CD14-positive monocyte (primary cell): ENCODE measurements around the gene GMDS. TPM values are rescaled to one million over a fixed set of nuclear protein-coding genes. Genes with fewer than 3 reads are reported as not detected.

ENCODE experiments used
- DNase-seq, 3 donors: peaks; one replicate each; pipeline ENCODE4 v3.0.0-alpha.2; 2011 to 2022
- H2AFZ ChIP-seq: 2 replicates; pipeline ENCODE4 v1.6.0; 2012; ENCODE audit warnings: mild to moderate bottlenecking, low read depth, low read length, inconsistent platforms; ENCODE audit not compliant: insufficient read depth, poor library complexity, severe bottlenecking
- H3K27ac ChIP-seq, 2 donors: 1 replicate in 1 of 2; 2 replicates in 1 of 2; pipeline ENCODE4 v1.5.1; 2012 to 2013; ENCODE audit warnings: low read length in 2 of 2, control low read depth in 1 of 2, inconsistent platforms in 1 of 2, low read depth in 1 of 2, mild to moderate bottlenecking in 1 of 2
- H3K27me3 ChIP-seq, 2 donors: one replicate each; pipeline versions ENCODE4 v1.6.0 to v1.6.1; 2011 to 2013; ENCODE audit warnings: low read length in 2 of 2; ENCODE audit not compliant: control insufficient read depth in 2 of 2, insufficient read depth in 2 of 2
- H3K36me3 ChIP-seq, 2 donors: replicated peaks in 1 of 2; 1 replicate in 1 of 2; 2 replicates in 1 of 2; pipeline versions ENCODE4 v1.5.1 to v1.6.1; 2012 to 2013; ENCODE audit warnings: low read length in 2 of 2, control low read depth in 1 of 2, inconsistent platforms in 1 of 2, mild to moderate bottlenecking in 1 of 2; ENCODE audit not compliant: insufficient read depth in 2 of 2, control insufficient read depth in 1 of 2
- H3K4me1 ChIP-seq, 2 donors: 1 replicate in 1 of 2; 2 replicates in 1 of 2; pipeline versions ENCODE4 v1.5.1 to v1.6.1; 2012 to 2013; ENCODE audit warnings: low read length in 2 of 2, control low read depth in 1 of 2, inconsistent platforms in 1 of 2, mild to moderate bottlenecking in 1 of 2, moderate library complexity in 1 of 2; ENCODE audit not compliant: insufficient read depth in 2 of 2, control insufficient read depth in 1 of 2
- H3K4me2 ChIP-seq: replicated peaks from 2 replicates; pipeline ENCODE3; 2012; ENCODE audit warnings: low read length, moderate library complexity, mild to moderate bottlenecking; ENCODE audit not compliant: poor library complexity, severe bottlenecking; ENCODE audit errors: extremely low read depth
- H3K4me3 ChIP-seq, 3 experiments: fragments of 200-600 bp in 1 of 3; sonication (generic) in 1 of 3; replicated peaks in 1 of 3; 1 replicate in 2 of 3; 2 replicates in 1 of 3; pipeline ENCODE4 v1.5.1; 2011 to 2013; ENCODE audit warnings: low read length in 3 of 3, mild to moderate bottlenecking in 3 of 3, control low read depth in 2 of 3, low read depth in 2 of 3, inconsistent platforms in 1 of 3, moderate library complexity in 1 of 3
- H3K79me2 ChIP-seq: 2 replicates; pipeline ENCODE4 v1.6.0; 2012; ENCODE audit warnings: mild to moderate bottlenecking, control low read depth, inconsistent platforms, low read length, moderate library complexity; ENCODE audit not compliant: insufficient read depth
- H3K9ac ChIP-seq: 2 replicates; pipeline ENCODE4 v1.6.0; 2017; ENCODE audit warnings: low read length, mild to moderate bottlenecking; ENCODE audit not compliant: insufficient read depth, poor library complexity, severe bottlenecking
- H3K9me3 ChIP-seq, 2 donors: replicated peaks in 1 of 2; 1 replicate in 1 of 2; 2 replicates in 1 of 2; pipeline versions ENCODE4 v1.5.1 to v1.6.1; 2012 to 2013; ENCODE audit warnings: low read length in 2 of 2, control low read depth in 1 of 2; ENCODE audit not compliant: control insufficient read depth in 1 of 2, insufficient read depth in 1 of 2
- H4K20me1 ChIP-seq: 2 replicates; pipeline ENCODE4 v1.6.0; 2012; ENCODE audit warnings: mild to moderate bottlenecking, low read length, control low read depth, moderate library complexity; ENCODE audit not compliant: insufficient read depth
- H3K27ac Mint-ChIP-seq, 7 donors: one replicate each; pipeline ENCODE4 v1.8.0; 2020; ENCODE audit warnings: mild to moderate bottlenecking in 7 of 7, mixed read lengths in 7 of 7, moderate library complexity in 6 of 7, inconsistent platforms in 2 of 7
- H3K27me3 Mint-ChIP-seq, 3 donors: one replicate each; pipeline ENCODE4 v1.8.0; 2021 to 2022; ENCODE audit warnings: low read depth in 3 of 3, mild to moderate bottlenecking in 3 of 3, mixed read lengths in 3 of 3, moderate library complexity in 3 of 3, inconsistent platforms in 1 of 3
- H3K36me3 Mint-ChIP-seq, 2 donors: one replicate each; pipeline ENCODE4 v1.8.0; 2020; ENCODE audit warnings: mixed read lengths in 2 of 2, inconsistent platforms in 1 of 2, mild to moderate bottlenecking in 1 of 2
- H3K4me1 Mint-ChIP-seq: one replicate; pipeline ENCODE4 v1.8.0; 2020; ENCODE audit warnings: mild to moderate bottlenecking, mixed read lengths
- H3K4me3 Mint-ChIP-seq, 2 donors: one replicate each; pipeline ENCODE4 v1.8.0; 2020; ENCODE audit warnings: mild to moderate bottlenecking in 2 of 2, mixed read lengths in 2 of 2, moderate library complexity in 1 of 2
- H3K9me3 Mint-ChIP-seq, 7 donors: one replicate each; pipeline ENCODE4 v1.8.0; 2020 to 2022; ENCODE audit warnings: mixed read lengths in 7 of 7, mild to moderate bottlenecking in 6 of 7, moderate library complexity in 6 of 7, inconsistent platforms in 2 of 7
- WGBS: methylation state at CpG from one replicate; pipeline ENCODE4 v1.1.5; 2013; ENCODE audit warnings: missing lambda C conversion rate; ENCODE audit not compliant: insufficient coverage; 5-methylcytosine and 5-hydroxymethylcytosine counted together
- intact Hi-C, 2 donors: fragments of 100-400 bp; cut with micrococcal nuclease; formaldehyde crosslinking; loops; one replicate each; pipeline versions ENCODE4 v1.15.0 to v1.15.1; 2023
- polyA plus RNA-seq, 3 donors: library from polyadenylated mRNA; depleted of rRNA in 1 of 3; unstranded in 2 of 3; stranded (reverse) in 1 of 3; fragments of 300-500 nt in 2 of 3; fragments of >200 nt in 1 of 3; fragmentation: Illumina TruSeq in 2 of 3; gene quantifications; 1 replicate in 2 of 3; 2 replicates in 1 of 3; pipeline ENCODE4 v1.2.3, GENCODE V29; 2012 to 2021
- TF ChIP-seq, protein P1 (sequence below): fragments of 200-600 bp; IDR thresholded peaks from one replicate; pipeline ENCODE4 v1.8.0; 2022; ENCODE audit warnings: antibody characterized with exemption, mild to moderate bottlenecking

The GMDS gene
- polyA plus RNA-seq, 3 donors: 10.5 to 19.9 (median 17.6) TPM

DNA sequence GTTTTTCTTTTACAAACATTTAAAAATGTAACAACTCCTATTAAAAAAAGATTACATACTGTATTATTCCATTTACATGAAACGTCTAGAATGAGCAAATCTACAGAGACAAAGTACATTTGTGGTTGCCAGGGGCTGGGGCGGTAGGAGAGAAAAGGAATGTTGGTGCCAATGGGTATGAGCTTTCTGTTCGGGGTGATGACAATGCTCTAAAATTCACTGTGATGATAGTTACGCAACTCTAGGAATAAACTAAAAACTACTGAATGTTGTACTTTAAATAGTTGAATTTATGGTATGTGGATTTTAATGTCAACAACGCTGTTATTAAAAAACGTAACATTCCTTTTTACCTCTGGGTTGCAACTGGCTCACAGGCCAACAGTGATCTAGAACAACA lies 211.1 kb downstream of the GMDS start:
- Mint-ChIP-seq H3K36me3 (peaks cover 0 to 2% of the 10 kb centered on the region in 2 donors), H3K9me3 (peaks cover 0 to 2% (median 0%) of the 10 kb centered on the region in 7 donors), H3K4me3 (no peak overlapping the region), H3K27ac (no peak overlapping the region), H3K27me3 (no peaks in the 10 kb centered on the region), H3K4me1 (no peaks in the 10 kb centered on the region)
- WGBS: 96% methylated on average over 4 of the region's 6 CpGs
- Histone ChIP-seq H4K20me1 (no peaks in the 10 kb centered on the region), H3K27me3 (no peaks in the 10 kb centered on the region), H3K79me2 (no peaks in the 10 kb centered on the region), H3K4me3 (no peak overlapping the region), H3K36me3 (no peaks in the 10 kb centered on the region), H3K4me2 (no peak overlapping the region), H3K27ac (no peak overlapping the region), H3K9me3 (no peaks in the 10 kb centered on the region), H2AFZ (no peak overlapping the region), H3K9ac (no peak overlapping the region), H3K4me1 (no peaks in the 10 kb centered on the region)
- TF ChIP-seq, protein P1, sequence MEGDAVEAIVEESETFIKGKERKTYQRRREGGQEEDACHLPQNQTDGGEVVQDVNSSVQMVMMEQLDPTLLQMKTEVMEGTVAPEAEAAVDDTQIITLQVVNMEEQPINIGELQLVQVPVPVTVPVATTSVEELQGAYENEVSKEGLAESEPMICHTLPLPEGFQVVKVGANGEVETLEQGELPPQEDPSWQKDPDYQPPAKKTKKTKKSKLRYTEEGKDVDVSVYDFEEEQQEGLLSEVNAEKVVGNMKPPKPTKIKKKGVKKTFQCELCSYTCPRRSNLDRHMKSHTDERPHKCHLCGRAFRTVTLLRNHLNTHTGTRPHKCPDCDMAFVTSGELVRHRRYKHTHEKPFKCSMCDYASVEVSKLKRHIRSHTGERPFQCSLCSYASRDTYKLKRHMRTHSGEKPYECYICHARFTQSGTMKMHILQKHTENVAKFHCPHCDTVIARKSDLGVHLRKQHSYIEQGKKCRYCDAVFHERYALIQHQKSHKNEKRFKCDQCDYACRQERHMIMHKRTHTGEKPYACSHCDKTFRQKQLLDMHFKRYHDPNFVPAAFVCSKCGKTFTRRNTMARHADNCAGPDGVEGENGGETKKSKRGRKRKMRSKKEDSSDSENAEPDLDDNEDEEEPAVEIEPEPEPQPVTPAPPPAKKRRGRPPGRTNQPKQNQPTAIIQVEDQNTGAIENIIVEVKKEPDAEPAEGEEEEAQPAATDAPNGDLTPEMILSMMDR: no peak
- no peak for DNase-seq
- intact Hi-C loops: no loop called here

DNA sequence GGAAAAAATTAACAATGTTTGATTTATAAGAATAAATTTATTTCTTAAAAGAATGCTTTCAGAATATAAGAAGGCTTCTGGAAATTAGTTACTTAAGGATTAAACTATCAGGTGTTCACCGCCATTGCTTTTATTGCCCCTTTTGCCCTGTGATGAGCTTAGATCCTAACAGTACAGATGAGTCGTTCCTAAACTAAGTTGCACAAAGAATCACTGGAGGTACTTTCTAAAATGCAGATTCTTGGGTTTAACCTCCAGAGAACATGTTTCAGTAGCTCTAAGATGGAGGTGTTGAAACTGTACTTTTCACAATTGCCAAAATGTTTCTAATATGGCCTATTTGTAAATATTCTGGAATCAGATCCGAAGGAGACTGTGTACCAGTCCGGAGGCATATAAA lies 211.9 kb downstream of the GMDS start:
- Mint-ChIP-seq H3K27me3 (peaks cover 0 to 1% (median 0%) of the 10 kb centered on the region in 3 donors), H3K9me3 (peaks cover 0 to 2% (median 0%) of the 10 kb centered on the region in 7 donors), H3K27ac (no peak overlapping the region), H3K36me3 (peaks cover 0 to 2% of the 10 kb centered on the region in 2 donors), H3K4me3 (no peak overlapping the region), H3K4me1 (peaks cover 3% of the 10 kb centered on the region)
- no peaks in the 10 kb centered on the region for H3K9me3 ChIP-seq
- no peak for DNase-seq
- no peak overlapping the region for H3K4me3 ChIP-seq
- H3K4me1 ChIP-seq: no peaks in the 10 kb centered on the region
- intact Hi-C loops: no loop called here
- H3K79me2 ChIP-seq: no peaks in the 10 kb centered on the region
- H4K20me1 ChIP-seq: no peaks in the 10 kb centered on the region
- H3K27me3 ChIP-seq: no peaks in the 10 kb centered on the region
- no peak overlapping the region for H3K4me2 ChIP-seq
- TF ChIP-seq, protein P1: no peak
- 100% methylated on average over 1 of the region's 4 CpGs for WGBS
- no peaks in the 10 kb centered on the region for H3K36me3 ChIP-seq
- no peak overlapping the region for H2AFZ ChIP-seq
- H3K27ac ChIP-seq: no peak overlapping the region
- H3K9ac ChIP-seq: no peak overlapping the region
